HCT116 (cell line): ENCODE results near the gene FZR1. TPM values are rescaled to one million over a fixed set of nuclear protein-coding genes. Genes with fewer than 3 reads are reported as not detected.

ENCODE experiments used
- ATAC-seq: fragments of 200-7000 bp; cut with Tn5 transposase; 2 replicates; pipeline ENCODE4 v1.9.1; 2020; ENCODE audit warnings: mild to moderate bottlenecking, moderate library complexity
- BruUV-seq: library from RNA; stranded (reverse); fragments of 400-500 nt; replicated peaks from 2 replicates; lab custom pipeline; 2021; lab: Mats Ljungman, UMichigan
- CTCF ChIA-PET: fragments of 300-600 bp; sonication (Branson Sonifier 250); formaldehyde crosslinking; loops from one replicate; lab custom pipeline; 2021; ENCODE audit warnings: antibody characterized with exemption; lab: Charles Lee
- POLR2A ChIA-PET: fragments of 300-600, 350-600 bp; sonication (Branson Sonifier 250); formaldehyde crosslinking; loops from one replicate; lab custom pipeline; 2021; ENCODE audit warnings: antibody characterized with exemption; lab: Charles Lee
- RAD21 ChIA-PET, 2 experiments: fragments of 300-600 bp; sonication (Branson Sonifier 250); formaldehyde crosslinking; loops; one replicate each; lab custom pipeline; 2023; ENCODE audit warnings: low total read pairs in 2 of 2; ENCODE audit not compliant: uncharacterized antibody in 2 of 2, unreplicated experiment in 2 of 2, low non-redundant PET in 1 of 2; lab: Charles Lee
- DNase-seq: peaks from one replicate; pipeline ENCODE4 v3.0.0-alpha.2; 2010; ENCODE audit warnings: low read depth, low spot score
- H2AFZ ChIP-seq: fragments of 200-600 bp; shearing (Covaris generic), sonication (generic); 2 replicates; pipeline ENCODE4 v1.6.1; 2017; ENCODE audit warnings: low read depth, mixed run types, mixed read lengths, antibody characterized with exemption, low read length; ENCODE audit not compliant: poor library complexity, severe bottlenecking
- H3K27ac ChIP-seq: 2 replicates; pipeline ENCODE4 v1.5.1; 2012; ENCODE audit warnings: low read depth, low read length
- H3K27me3 ChIP-seq: fragments of 200-600 bp; sonication (generic); 2 replicates; pipeline ENCODE4 v1.6.1; 2016; ENCODE audit warnings: mixed run types, low read length, mixed read lengths; ENCODE audit not compliant: insufficient read depth
- H3K36me3 ChIP-seq, 2 experiments: fragments of 200-500 bp in 1 of 2; fragments of 200-600 bp in 1 of 2; sonication (Bioruptor generic) in 1 of 2; sonication (generic) in 1 of 2; 2 replicates each; pipeline versions ENCODE4 v1.5.1 to v1.6.1; 2014 to 2016; ENCODE audit warnings: low read length in 2 of 2, inconsistent platforms in 1 of 2, mixed read lengths in 1 of 2, mixed run types in 1 of 2; ENCODE audit not compliant: insufficient read depth in 2 of 2, control insufficient read depth in 1 of 2
- H3K4me1 ChIP-seq, 2 experiments: fragments of 200-600 bp in 1 of 2; sonication (generic) in 1 of 2; 2 replicates each; pipeline versions ENCODE4 v1.5.1 to v1.6.1; 2012 to 2017; ENCODE audit warnings: low read length in 2 of 2, inconsistent platforms in 1 of 2, mild to moderate bottlenecking in 1 of 2, mixed read lengths in 1 of 2, mixed run types in 1 of 2, moderate library complexity in 1 of 2; ENCODE audit not compliant: insufficient read depth in 2 of 2, control insufficient read depth in 1 of 2
- H3K4me2 ChIP-seq: fragments of 200-600 bp; sonication (generic); 2 replicates; pipeline ENCODE4 v1.6.1; 2017; ENCODE audit warnings: mixed run types, low read length, mixed read lengths
- H3K4me3 ChIP-seq, 2 experiments: fragments of 200-600 bp in 1 of 2; sonication (generic) in 1 of 2; replicated peaks in 1 of 2; 2 replicates each; pipeline ENCODE4 v1.5.1; 2011 to 2016; ENCODE audit warnings: low read length in 2 of 2, control low read depth in 1 of 2, low read depth in 1 of 2, mild to moderate bottlenecking in 1 of 2, mixed read lengths in 1 of 2, mixed run types in 1 of 2
- H3K79me2 ChIP-seq: fragments of 200-600 bp; sonication (generic); 2 replicates; pipeline ENCODE4 v1.6.1; 2017; ENCODE audit warnings: mild to moderate bottlenecking, mixed run types, low read length, moderate library complexity, mixed read lengths; ENCODE audit not compliant: insufficient read depth
- H3K9ac ChIP-seq: fragments of 200-600 bp; sonication (generic); 2 replicates; pipeline ENCODE4 v1.6.1; 2016; ENCODE audit warnings: low read length, mixed read lengths
- H3K9me2 ChIP-seq: fragments of 200-600 bp; sonication (generic), shearing (Covaris generic); 2 replicates; pipeline ENCODE4 v1.6.1; 2017; ENCODE audit warnings: mixed run types, mild to moderate bottlenecking, moderate library complexity; ENCODE audit not compliant: insufficient read depth
- H3K9me3 ChIP-seq, 2 experiments: fragments of 200-500 bp in 1 of 2; fragments of 200-600 bp in 1 of 2; sonication (Bioruptor generic) in 1 of 2; sonication (generic) in 1 of 2; 2 replicates each; pipeline ENCODE4 v1.6.1; 2014 to 2017; ENCODE audit warnings: low read length in 2 of 2, mixed read lengths in 2 of 2, inconsistent platforms in 1 of 2, low read depth in 1 of 2, mild to moderate bottlenecking in 1 of 2, mixed run types in 1 of 2, moderate library complexity in 1 of 2; ENCODE audit not compliant: control insufficient read depth in 1 of 2, insufficient read depth in 1 of 2
- H4K20me1 ChIP-seq: fragments of 200-600 bp; sonication (generic), shearing (Covaris generic); 2 replicates; pipeline ENCODE4 v1.6.1; 2017; ENCODE audit warnings: mixed run types, mild to moderate bottlenecking, moderate library complexity; ENCODE audit not compliant: insufficient read depth
- EZH2phosphoT487 ChIP-seq: fragments of 200-600 bp; IDR thresholded peaks from 2 replicates; pipeline ENCODE4 v1.6.1; 2018; ENCODE audit warnings: antibody characterized with exemption, borderline replicate concordance
- FOSL1 ChIP-seq: IDR thresholded peaks from 2 replicates; pipeline ENCODE4 v1.6.1; 2012; ENCODE audit warnings: low read depth
- JUND ChIP-seq: IDR thresholded peaks from 2 replicates; pipeline ENCODE4 v1.6.1; 2012
- SP1 ChIP-seq: IDR thresholded peaks from 2 replicates; pipeline ENCODE4 v1.6.1; 2012; ENCODE audit warnings: low read depth
- YY1 ChIP-seq: IDR thresholded peaks from 2 replicates; pipeline ENCODE4 v1.6.1; 2011; ENCODE audit warnings: low read length, low read depth, moderate library complexity, mild to moderate bottlenecking; ENCODE audit not compliant: insufficient replicate concordance; ENCODE audit errors: extremely low read depth
- intact Hi-C: fragments of 100-400 bp; cut with micrococcal nuclease; formaldehyde crosslinking; loops from 2 replicates; pipeline ENCODE4 v1.10.0; 2022
- total RNA-seq: library from RNA; stranded (reverse); gene quantifications from one replicate; pipeline ENCODE4 v1.2.1, GENCODE V29; 2021; ENCODE audit not compliant: unreplicated experiment
- TF ChIP-seq, protein P1 (sequence below): IDR thresholded peaks from 2 replicates; pipeline ENCODE4 v1.6.1; 2012

Gene FZR1
- total RNA-seq, 1 experiment from 2014 or later = 60.3 TPM

DNA sequence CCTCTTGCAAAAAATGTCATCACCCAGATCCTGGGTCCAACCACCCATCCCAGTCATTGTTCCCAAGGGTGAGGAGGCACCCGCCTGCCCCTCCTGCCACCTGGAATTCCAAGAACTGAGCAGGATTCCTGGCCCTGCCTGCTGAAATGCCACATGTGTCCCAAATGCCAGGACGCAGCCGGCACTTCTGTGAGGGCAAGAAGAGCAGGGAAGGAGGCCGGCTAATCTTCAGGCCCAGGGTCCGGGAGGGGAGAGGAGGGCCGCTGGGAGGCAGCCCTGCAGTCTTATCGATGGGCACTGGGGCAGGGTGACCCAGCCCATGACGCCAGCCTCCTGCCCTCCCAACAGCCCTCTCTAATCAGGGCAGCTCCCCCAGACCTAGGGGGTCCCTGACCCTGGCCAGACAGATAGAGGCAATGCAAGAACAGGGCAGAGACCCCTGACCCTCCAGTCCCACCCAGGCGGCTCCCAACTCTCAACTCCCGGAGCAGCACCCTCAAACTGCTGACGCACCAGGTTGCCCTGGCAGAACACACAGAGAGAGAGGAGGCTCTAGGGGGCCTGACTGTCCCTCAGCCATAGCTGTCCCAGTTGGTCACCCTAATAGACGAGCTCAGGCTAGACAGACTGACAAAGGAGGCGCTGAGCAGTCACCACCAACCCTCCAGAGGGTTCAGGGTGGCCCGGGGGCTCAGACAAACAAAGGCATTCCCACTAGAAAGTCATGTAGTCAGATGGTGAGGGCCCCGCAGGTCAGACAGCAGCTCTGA, 49.7 kb downstream of the FZR1 start:
- RAD21 ChIA-PET = no interaction called here

DNA sequence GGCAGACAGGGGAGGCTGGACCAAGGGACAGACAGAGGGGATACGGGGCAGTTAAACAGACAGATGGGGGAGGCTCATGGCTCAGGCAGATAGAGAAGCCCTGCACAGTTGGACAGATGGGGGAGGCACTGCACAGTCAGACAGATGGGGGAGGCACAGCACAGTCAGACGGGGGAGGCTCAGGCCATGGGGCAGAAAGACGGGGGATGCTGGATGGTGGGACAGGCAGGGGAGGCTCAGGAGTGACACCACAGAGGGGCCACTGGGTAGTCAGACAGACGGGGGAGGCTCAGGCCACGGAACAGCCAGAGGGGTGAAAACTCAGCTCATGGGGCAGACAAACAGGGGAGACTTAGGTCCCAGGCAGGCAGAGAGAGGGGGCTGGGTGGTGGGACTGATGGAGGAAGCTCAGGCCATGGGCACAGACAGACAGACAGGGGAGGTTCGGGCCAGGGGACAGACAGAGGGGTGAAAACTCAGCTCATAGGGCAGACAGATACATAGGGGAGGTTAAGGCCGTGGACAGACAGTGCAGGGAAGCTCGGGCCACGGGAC, 50.4 kb downstream of the FZR1 start:
- CTCF ChIA-PET = no interaction called here
- intact Hi-C loops = no loop called here

More for the DNA sequence above, 49.7 kb downstream of the FZR1 start:
- intact Hi-C loops = no loop called here
- H3K27ac ChIP-seq = peak overlapping the region; percentile 95; the same call in 1 of the 2 replicates
- peaks cover 15 to 50% of the 10 kb centered on the region in 2 experiments for H3K4me1 ChIP-seq
- H3K79me2 ChIP-seq = peaks cover 59% of the 10 kb centered on the region
- H3K9me2 ChIP-seq = no peaks in the 10 kb centered on the region
- DNase-seq (no peak), ATAC-seq (no peak)
- peak overlapping the region; percentile 95 to 99 for H3K4me3 ChIP-seq
- ChIA-PET CTCF (no interaction called here), POLR2A (interaction anchor here (1.4 to 1.7 kb wide), 3 partner anchors 9 to 55 kb away, joined by 3 to 5 read pairs (median 3); no protein-coding TSS in a partner anchor)
- TF ChIP-seq, protein P1, sequence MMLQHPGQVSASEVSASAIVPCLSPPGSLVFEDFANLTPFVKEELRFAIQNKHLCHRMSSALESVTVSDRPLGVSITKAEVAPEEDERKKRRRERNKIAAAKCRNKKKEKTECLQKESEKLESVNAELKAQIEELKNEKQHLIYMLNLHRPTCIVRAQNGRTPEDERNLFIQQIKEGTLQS = no peak
- TF ChIP-seq SP1 = no peak
- no peak overlapping the region for H2AFZ ChIP-seq
- no TSS peak for BruUV-seq
- peaks cover 8% of the 10 kb centered on the region; the same call in 1 of the 2 replicates for H4K20me1 ChIP-seq
- H3K9me3 ChIP-seq = no peaks in the 10 kb centered on the region
- H3K36me3 ChIP-seq = peaks cover 0 to 17% of the 10 kb centered on the region in 2 experiments; a peak in 1 of 4 replicates
- H3K27me3 ChIP-seq = no peaks in the 10 kb centered on the region
- peak overlapping the region; percentile 97 for H3K4me2 ChIP-seq
- peak overlapping the region; percentile 95 for H3K9ac ChIP-seq

More for the DNA sequence above, 50.4 kb downstream of the FZR1 start:
- Histone ChIP-seq H3K9me2 (no peaks in the 10 kb centered on the region), H3K4me3 (peak overlapping the region; percentile 95 to 99), H3K9me3 (no peaks in the 10 kb centered on the region), H3K4me2 (peak overlapping the region; percentile 97)
- no peak for TF ChIP-seq YY1
- no peak for TF ChIP-seq SP1
- no peak for TF ChIP-seq EZH2phosphoT487
- no peak for TF ChIP-seq JUND
- TF ChIP-seq FOSL1 = no peak
- TF ChIP-seq, all 23 proteins: peak for 0
- Histone ChIP-seq H2AFZ (no peak overlapping the region), H3K27me3 (no peaks in the 10 kb centered on the region), H4K20me1 (peaks cover 8% of the 10 kb centered on the region; the same call in 1 of the 2 replicates), H3K27ac (peak overlapping the region; percentile 95), H3K36me3 (peaks cover 0 to 11% of the 10 kb centered on the region in 2 experiments; a peak in 1 of 4 replicates), H3K4me1 (peaks cover 17 to 55% of the 10 kb centered on the region in 2 experiments), H3K79me2 (peaks cover 52% of the 10 kb centered on the region), H3K9ac (peak overlapping the region; percentile 95)
- no peak for DNase-seq
- POLR2A ChIA-PET = interaction anchor here (1.4 kb wide), 1 partner anchor 21 kb away, joined by 3 read pairs; no protein-coding TSS in a partner anchor
- no peak for ATAC-seq
- no TSS peak for BruUV-seq
- RAD21 ChIA-PET = no interaction called here
